Epithelial cell of prostate (primary cell): ENCODE data around the gene CNTN1.

Experiments
- DNase-seq: peaks from one replicate; pipeline ENCODE4 v3.0.0-alpha.2; 2011; ENCODE audit warnings: low read depth, low spot score
- H3K27ac ChIP-seq: fragments of 450-650 bp; 2 replicates; pipeline ENCODE4 v1.5.1; 2017; ENCODE audit warnings: mild to moderate bottlenecking

Gene CNTN1

GRCh38 chr12:40691913-40692764, at the start of gene CNTN1:
TSS of gene CNTN1 (plus strand) at chr12:40692439.
- no peak within 1 kb of the TSS for H3K27ac ChIP-seq
- DNase-seq, result peak; percentile 16

- no peak overlapping the region for H3K27ac ChIP-seq
- DNase-seq, result no peak
Observed at GRCh38 chr12:40643506-40643905, 48.7 kb upstream of the CNTN1 start.

GRCh38 chr12:40643976-40644375, 48.3 kb upstream of the CNTN1 start:
- no peak for DNase-seq
- H3K27ac ChIP-seq, result no peak overlapping the region

GRCh38 chr12:40644708-40645107, 47.5 kb upstream of the CNTN1 start:
- no peak for DNase-seq
- H3K27ac ChIP-seq, result no peak overlapping the region

GRCh38 chr12:40645361-40645760, 46.9 kb upstream of the CNTN1 start:
- no peak for DNase-seq

GRCh38 chr12:40646456-40646855, 45.8 kb upstream of the CNTN1 start:
- DNase-seq, result no peak
- no peak overlapping the region for H3K27ac ChIP-seq

More at GRCh38 chr12:40645361-40645760, 46.9 kb upstream of the CNTN1 start:
- H3K27ac ChIP-seq, result no peak overlapping the region

GRCh38 chr12:40646911-40647310, 45.3 kb upstream of the CNTN1 start:
- DNase-seq, result no peak
- H3K27ac ChIP-seq, result no peak overlapping the region

- DNase-seq, result peak; percentile 37
- no peak overlapping the region for H3K27ac ChIP-seq
Observed at GRCh38 chr12:40647651-40648050, 44.6 kb upstream of the CNTN1 start.

GRCh38 chr12:40648519-40648918, 43.7 kb upstream of the CNTN1 start:
- no peak overlapping the region for H3K27ac ChIP-seq
- DNase-seq, result no peak

- H3K27ac ChIP-seq, result no peak overlapping the region
- no peak for DNase-seq
Observed at GRCh38 chr12:40650038-40650704, 42.1 kb upstream of the CNTN1 start.

- H3K27ac ChIP-seq, result no peak overlapping the region
- DNase-seq, result no peak
Observed at GRCh38 chr12:40655451-40655850, 36.8 kb upstream of the CNTN1 start.

GRCh38 chr12:40662366-40662765, 29.9 kb upstream of the CNTN1 start:
- no peak overlapping the region for H3K27ac ChIP-seq
- DNase-seq, result no peak

GRCh38 chr12:40663781-40664180, 28.5 kb upstream of the CNTN1 start:
- H3K27ac ChIP-seq, result no peak overlapping the region
- DNase-seq, result peak; percentile 5

GRCh38 chr12:40668099-40668529, 24.1 kb upstream of the CNTN1 start:
- no peak for DNase-seq
- no peak overlapping the region for H3K27ac ChIP-seq

- DNase-seq, result no peak
- H3K27ac ChIP-seq, result no peak overlapping the region
Observed at GRCh38 chr12:40672741-40673271, 19.4 kb upstream of the CNTN1 start.

GRCh38 chr12:40681148-40681547, 11.1 kb upstream of the CNTN1 start:
- H3K27ac ChIP-seq, result no peak overlapping the region
- DNase-seq, result no peak

- DNase-seq, result no peak
Observed at GRCh38 chr12:40684986-40685385, 7.3 kb upstream of the CNTN1 start.

GRCh38 chr12:40688085-40688725, 4.0 kb upstream of the CNTN1 start:
- no peak for DNase-seq
- H3K27ac ChIP-seq, result no peak overlapping the region

More at GRCh38 chr12:40684986-40685385, 7.3 kb upstream of the CNTN1 start:
- H3K27ac ChIP-seq, result no peak overlapping the region

GRCh38 chr12:40689576-40689975, 2.7 kb upstream of the CNTN1 start:
- H3K27ac ChIP-seq, result no peak overlapping the region
- no peak for DNase-seq

GRCh38 chr12:40692765-40693206, 547 bp downstream of the CNTN1 start:
- H3K27ac ChIP-seq, result no peak overlapping the region

More at GRCh38 chr12:40692765-40693206, 547 bp downstream of the CNTN1 start:
- no peak for DNase-seq
